HG03066 (cell line): ENCODE measurements around the gene PLCB1.
"Not testable (repeated sequence)": the region's sequence is repeated elsewhere in the genome, so short reads cannot be mapped to it uniquely, and the experiment has no call there.

ENCODE experiments used
- ATAC-seq: cut with Tn5 transposase; IDR thresholded peaks from one replicate; pipeline ENCODE4 v1.9.1; 2021; ENCODE audit warnings: low read depth; ENCODE audit not compliant: unreplicated experiment

Gene PLCB1

DNA sequence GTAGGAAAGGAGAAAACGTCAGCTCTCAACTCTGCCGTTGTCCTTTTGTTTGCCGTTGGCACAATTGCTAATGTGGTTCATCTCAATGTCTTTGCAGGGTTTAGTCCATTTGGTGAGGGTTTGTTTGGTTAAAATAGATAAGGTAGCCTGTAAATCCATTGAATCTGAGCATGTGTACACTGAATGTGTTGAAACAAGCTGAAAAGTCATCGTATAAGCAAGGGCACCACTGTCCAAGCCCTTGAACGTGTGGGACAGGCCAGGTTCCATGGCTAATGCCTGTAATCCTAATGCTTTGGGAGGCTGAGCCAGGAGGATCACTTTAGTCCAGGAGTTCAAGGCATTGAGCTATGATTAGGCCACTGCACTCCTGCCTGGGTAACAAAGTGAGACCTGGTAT, 712.1 kb downstream of the PLCB1 start:
- no peak for ATAC-seq

DNA sequence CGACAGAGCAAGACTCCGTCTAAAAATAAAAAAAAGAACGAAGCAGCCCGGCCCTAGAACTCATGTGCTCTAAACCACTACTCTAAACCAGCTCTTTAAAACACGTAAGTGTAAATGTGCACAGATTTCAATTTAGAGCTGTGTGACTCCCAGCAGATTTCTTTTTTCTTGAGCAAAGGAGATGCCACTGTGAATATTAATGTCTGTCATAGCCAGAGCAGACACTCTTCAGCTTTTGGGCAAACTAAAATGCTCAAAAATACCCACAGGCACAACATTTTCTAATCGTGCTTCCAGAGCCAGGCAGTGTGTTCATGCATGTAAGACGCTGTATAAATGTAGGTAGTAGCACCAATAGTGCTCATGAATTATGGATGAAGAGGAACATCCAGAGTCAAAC, 717.9 kb downstream of the PLCB1 start:
- no peak for ATAC-seq

DNA sequence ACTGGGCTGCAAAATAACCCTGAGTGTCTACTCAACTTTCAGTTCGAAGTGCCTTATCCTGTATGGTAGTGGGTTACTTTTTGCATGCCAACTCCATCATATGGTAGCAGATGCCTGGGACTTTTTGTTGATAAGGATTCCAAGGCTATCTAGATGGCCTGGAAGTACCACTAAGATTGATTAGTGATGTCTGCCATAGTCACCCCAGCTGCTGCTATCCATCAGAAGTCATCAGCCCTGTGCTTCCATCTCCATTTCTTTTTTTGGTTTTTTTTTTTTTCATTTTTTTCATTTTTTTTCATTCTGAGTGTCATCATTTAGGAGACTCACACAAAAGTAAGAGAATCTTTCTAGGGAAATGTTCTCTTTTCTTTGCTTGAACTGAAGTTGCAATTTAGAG, 719.4 kb downstream of the PLCB1 start:
- no peak for ATAC-seq

DNA sequence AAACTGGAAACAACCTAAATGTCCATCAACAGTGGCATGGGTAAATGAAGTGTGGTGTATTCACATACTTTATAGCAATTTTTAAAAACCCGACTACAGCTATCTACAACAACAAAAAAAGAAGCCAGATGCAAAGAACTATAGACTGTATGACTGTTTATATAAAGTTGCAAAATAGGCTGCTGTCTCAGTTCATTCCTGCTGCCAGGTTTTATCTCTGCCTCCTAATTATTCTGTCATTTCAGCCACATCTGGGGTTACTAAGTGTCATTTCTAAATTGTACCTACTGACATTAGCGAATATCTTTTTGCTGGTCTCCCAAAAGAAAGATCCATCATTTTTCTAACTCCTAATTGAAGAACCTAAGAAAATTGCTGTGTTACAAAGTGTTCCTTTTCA, 719.9 kb downstream of the PLCB1 start:
- ATAC-seq, result not testable (repeated sequence)

DNA sequence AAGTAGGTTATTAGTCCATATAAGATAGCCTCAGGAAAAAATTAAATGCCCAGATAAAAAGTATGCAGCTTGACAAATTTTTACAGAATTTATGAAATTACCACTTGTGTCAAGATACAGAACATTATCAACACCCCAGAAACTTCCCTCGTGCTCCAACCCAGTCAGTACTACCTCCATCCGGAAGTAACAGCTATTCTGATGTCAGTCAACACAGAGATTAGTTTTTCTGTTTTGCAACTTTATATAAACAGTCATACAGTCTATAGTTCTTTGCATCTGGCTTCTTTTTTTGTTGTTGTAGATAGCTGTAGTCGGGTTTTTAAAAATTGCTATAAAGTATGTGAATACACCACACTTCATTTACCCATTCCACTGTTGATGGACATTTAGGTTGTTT, 721.1 kb downstream of the PLCB1 start:
- not testable (repeated sequence) for ATAC-seq

DNA sequence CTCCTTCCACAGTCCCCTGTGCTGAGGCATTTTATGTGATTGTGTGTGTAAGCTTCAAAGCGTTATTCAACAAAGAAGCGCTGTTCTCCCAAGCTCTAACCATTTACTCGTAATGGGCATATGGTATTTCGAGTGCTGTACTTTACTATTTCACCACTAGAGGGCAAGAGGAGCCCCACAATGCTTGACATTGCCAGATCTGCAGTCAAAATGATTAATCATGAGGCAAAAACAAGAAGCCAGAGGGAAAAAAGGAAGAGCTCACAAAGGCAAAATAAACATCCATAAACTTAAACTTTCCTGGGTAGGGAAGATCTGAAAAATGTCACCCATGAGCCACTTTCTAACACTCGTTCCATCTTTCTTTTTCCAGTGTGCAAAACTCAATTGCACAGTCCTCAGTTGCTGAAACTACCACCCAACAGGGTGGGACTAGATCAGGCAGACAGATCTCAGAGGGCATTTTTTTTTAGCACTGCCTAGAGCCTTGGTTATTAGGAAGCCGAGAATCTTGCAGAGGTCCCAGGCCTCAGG, 721.8 kb downstream of the PLCB1 start:
- ATAC-seq, result peak; percentile 89

DNA sequence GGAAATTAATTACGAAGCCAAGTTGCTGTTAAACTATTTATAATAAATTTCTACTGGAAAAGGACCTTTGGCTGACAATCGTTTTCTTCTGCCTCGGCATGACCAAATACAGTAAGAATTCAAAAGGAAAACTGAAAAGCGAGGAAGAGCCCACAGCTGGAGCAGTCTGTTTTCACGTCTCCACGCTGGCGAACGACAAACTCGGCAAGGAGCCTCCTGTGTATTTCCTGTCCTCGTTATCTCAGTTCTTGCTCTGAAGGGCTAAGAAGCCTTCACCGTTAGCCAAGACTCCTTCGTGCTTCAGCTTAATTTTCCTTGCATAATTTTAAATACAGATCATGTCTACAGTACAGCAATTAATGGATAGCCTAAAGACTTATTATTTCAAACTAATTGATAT, 722.5 kb downstream of the PLCB1 start:
- ATAC-seq, result no peak

DNA sequence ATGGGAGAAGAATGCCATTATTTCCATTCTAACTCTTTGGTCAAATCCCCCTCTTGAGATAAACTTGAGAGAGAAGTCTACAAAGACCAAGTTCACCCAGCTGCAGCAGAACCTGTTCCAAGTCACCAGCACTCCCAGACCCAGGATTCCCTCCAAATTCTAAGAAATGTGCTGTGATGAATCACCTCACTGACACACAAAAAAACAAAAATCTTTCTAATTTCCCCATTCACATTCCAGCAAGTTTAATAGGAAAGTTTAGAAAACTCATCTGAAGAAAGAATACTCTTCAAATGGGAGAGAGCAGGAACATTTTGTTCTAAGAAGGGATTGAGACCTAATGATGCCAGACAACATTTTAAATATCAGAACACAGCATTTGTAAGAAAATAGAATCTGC, 723.2 kb downstream of the PLCB1 start:
- ATAC-seq, result no peak

DNA sequence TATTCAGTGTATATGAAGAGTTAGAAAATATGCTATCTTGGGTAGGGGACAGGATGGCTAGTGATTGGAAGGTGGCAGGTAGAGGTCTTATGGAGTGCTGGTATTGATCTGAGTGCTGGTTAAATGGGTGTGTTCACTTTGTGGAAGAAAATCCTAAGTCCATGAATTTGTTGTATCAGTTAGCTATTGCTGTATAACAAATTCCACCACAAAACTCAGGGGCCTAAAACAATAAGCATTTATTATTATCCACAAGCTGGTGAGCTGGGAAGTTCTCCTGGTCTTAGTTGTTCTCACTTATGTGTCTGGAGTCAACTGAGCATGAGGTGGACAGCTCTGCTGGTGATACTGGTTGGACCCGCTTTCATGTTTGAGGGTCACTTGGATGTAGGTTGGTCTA, 724.6 kb downstream of the PLCB1 start:
- no peak for ATAC-seq

DNA sequence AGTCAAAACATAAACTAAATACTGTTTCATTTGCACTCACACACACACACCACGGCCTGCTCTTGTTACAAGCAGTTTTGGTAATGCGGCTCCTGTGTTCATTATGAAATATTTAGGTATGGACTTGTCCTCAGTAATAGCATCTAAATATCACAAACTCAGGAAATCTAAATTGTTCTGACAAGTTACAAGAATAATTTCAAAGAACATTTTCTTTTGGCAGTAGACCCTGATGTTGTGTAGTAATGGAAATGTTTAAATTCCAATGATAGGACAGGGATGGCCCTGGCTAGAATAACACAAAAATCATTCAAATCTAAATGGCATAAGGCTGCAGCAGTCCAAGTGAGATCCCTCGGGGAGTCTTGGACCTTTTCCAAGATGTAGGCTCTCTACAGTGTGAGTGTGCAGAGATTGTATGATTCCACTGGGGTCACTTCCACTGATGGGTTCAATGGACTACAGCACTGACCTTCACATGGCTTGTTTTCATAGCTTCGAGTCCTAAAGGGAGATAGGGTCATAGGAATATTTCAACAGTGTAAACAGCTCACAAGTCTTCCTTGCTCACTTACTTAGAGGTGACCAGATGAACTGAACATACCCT, 726.2 kb downstream of the PLCB1 start:
- no peak for ATAC-seq

DNA sequence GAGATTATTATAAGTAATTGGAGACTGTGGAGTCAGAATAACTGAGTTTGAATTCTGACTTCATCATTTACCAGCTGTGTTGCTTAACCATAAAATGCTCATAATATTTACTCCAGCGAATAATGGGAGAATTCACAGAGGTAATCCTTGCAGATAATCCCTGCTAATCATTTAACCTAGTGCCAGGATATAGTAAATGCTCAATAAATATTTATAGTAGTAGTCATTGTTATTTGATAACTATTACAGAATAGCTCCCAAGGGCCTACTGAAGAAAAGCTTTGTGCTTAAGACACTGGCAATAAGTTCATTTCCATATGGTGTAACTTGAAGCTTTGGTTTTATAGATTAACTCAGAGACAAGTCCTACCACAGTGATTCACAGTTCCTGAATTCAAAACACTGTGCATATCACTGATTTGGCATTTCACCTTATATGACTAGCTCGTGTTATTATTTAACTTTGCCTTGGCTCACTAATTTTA, 728.0 kb downstream of the PLCB1 start:
- ATAC-seq, result no peak

DNA sequence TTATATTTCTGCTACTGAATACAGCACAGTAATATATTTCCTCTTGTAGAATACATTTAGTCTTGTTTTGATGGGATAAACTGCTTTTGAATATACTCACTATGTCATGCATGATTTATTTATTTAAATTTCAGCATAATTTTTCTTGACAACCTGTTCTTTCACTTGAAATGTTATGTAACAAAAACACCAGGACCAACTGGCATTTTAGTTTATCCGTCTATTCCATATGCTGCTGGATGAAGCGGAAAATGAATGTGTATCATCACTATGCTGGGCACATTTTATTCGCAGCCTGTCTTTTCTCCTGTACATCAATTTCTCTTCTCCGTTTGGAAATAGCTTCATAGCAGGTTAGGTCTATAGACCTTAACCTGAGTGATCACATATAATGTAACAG, 730.0 kb downstream of the PLCB1 start:
- no peak for ATAC-seq

DNA sequence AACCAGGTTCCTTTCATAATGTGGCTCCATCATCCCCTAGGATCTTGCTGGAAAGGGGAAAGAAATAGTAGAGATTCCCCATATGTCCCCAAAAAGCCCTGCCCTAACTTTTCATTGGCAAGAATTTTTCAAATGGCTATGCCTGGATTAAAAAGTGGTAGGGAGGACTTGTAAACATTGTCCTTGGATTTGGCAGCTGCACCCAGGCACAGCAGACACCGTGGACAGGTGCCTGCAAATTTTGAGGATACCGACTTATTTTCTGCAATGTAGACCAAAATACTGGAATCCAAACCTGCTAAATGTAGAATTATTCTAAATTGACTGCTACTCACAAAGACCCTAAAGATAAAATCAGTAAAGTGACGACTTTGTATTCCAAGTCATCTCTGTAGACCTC, 733.6 kb downstream of the PLCB1 start:
- ATAC-seq, result no peak

DNA sequence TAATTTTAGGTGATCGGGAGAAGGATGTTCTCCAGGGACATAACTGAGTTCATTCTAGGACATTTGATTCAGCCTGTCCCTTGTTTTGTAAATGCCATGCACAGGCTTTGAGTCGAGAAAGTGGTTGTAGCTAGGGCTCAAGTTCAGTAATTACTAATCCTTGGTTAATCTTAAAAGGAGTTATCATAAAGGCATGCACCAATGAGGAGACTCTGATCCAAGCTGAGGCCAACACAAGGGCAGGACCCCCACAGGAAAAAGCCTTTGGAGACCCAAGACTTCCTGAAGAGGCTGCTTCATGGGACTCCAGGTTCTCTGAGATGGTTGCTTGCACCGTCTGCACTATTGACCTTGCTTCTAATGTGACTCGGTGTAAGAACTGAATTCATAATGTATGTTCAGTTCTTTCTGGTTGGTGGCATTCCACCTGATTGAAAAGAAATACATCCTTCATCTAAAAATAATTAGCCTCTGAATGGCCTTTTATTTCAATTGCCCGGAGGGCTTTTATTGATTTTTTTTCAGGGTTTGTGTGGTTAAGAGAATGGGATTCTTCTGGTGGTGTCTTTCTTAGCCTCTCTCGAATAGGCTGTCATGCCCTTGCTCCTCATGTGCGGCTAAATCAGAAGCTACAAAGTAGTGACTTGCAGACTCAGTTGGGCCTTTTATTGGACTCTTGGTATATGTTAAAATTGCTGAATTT, 735.1 kb downstream of the PLCB1 start:
- ATAC-seq, result no peak

DNA sequence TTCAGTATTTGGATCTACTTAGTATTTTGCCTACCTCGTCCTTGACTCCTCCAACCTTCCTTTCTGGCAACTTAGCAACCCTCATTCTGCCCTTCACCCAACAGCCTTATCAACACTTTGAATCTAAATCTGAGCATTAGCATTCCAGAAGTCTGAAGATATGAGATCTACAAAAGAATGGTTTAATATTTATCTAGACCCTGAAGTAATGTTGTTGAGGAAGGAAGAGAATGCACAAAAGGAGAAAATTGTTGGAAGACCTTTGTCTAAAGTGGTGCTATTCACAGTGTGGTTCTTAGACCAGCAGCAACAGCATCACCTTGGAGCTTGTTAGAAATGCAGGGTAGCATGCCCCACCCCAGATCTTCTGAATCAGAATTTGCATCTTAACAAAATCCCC, 738.6 kb downstream of the PLCB1 start:
- ATAC-seq, result no peak

DNA sequence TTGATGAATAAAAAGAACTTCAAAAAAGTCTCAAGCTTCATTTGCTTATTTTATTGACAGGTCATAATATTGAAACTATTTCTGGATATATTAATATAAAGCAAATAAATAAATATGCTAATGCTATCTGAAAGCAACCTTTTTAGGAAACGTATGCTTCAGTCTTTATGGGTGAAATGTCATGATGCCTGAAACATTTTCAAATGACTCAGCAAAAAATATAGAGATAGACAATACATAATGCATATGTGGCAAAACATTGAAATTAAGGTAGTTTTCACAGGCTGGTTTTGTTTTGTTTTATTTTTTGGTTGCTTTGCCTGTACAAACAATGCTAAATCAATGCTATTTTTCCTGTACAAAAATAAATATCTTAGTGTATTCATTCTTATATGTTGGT, 742.4 kb downstream of the PLCB1 start:
- no peak for ATAC-seq

DNA sequence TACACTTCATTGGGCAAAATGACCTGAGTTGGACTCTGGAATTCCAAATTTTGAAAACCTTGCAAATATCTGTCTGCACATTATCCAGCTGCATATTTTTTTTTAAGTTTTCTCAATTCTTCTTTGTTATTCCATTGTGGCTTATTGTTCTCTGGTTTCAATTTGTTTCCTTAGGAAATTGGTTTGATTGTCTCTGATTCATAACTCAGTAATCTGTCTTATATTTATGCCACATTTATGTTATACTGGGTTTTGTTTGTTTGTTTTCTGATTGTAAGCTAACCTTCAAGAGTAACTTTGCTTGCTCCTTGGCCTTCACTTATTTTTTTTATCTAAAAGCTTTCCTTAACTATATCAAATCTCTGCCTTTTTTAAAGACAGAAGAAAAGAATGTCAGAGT, 743.5 kb downstream of the PLCB1 start:
- no peak for ATAC-seq

DNA sequence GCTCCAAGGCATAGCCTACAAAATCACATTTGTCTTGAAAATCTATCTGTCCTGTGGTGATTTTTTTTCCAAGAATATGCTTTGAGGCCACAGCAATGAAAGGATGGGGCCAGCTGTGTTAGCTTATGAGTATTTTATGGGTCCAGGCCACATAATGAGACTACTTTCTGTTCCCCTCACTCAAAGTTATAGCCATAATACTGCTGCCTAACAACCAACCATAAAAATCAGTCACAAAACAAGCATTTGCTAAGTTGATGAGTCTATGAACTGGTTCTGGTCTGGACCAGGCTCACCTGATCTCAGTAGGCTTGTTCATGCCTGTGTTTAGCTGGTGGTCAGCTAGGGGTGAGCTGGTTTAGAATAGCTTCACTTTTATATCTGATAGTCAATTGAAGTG, 744.3 kb downstream of the PLCB1 start:
- no peak for ATAC-seq

DNA sequence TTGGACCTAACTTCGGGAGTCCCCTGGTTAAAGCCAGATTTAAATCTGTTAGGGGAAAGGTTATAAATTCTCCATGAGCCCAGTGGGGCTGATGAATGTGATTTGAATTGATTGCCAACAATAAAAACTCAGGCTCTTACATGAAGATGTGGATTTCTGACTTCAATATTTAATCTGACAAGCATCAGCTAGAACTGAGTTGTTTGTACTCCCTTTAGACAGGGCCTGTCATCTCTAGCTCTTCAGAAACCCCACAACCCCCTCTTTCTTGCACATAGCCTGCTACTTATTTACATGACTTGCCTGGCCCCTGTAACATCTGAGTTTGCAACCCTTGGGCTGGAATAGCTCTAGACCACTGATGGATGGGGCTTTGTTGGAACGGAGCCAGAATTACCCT, 745.2 kb downstream of the PLCB1 start:
- ATAC-seq, result no peak

DNA sequence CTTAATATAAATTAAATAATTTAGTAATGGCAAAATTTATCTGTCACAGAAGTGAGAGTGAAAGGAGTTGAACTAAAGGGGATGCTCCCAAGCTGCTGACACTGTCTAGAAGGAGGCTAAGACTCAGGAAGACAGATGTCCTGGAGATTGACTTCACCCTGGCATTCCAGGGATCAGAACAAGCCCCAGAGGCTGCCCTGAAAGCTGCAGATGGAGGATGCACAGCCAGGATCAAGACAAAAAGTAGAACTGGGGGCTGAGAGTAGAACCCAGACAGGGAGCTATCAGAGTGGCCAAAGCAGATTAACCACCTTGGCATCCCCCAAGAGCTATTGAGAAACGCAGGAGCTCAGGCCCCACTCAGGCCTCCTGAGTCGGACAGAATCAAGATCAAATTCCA, 747.6 kb downstream of the PLCB1 start:
- ATAC-seq, result no peak

DNA sequence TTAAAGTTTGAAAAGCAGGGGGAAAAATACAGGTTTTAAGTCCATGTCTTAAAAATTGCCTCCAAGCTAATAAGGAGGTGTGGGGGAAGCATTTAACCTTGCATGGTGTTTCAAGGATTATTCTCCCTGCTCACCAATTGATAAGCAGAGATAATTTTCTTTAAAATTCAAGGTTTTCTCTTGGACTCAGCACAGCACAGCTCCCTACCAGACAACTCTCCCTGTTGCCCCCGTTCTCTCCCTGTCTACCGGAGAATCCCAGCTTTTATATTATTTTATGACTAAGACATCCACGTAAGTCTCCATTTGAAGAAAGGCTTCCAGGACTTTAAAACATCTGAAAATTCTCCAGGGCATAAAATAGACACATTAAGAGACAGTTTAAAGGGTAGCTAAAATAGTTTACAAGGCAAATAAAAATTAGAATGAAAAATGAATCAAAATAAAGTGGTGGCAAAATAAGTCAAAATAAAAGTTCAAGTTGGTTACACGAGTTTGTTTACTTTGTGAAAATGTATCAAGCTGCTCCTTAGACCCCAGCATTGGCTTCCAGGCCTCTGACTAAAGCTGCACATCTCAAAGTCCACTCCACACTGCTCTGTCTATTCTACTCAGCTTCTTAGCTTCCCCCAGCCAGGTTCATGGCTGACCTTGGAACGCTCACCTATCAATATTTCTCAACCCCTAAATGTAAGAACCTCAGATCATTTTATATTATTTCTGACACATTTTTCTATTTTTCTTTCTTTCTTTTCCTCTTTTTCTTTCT, 748.2 kb downstream of the PLCB1 start:
- ATAC-seq, result no peak

DNA sequence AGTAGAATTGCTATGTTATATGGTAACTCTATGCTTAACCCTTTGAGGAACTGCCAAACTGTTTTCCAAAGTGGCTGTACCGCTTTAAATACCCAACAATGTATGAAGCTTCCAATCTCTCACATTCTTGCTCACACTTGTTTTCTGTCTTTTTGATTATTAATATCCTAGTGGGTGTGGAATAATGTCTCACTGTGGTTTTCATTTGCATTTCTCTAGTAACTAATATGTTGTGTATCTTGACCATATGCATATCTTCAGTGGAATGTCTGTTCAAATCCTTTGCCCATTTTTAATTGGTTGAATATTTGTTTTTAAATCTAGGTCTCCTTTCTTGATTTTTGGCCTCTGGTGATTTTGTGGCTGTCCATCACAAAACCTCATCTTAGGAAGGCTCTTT, 759.0 kb downstream of the PLCB1 start:
- ATAC-seq, result no peak
